CD14-positive monocyte (primary cell): ENCODE data around the gene PGA5. TPM values are rescaled to one million over a fixed set of nuclear protein-coding genes. Genes with fewer than 3 reads are reported as not detected.

Source experiments
- DNase-seq, 3 donors: peaks; one replicate each; pipeline ENCODE4 v3.0.0-alpha.2; 2011 to 2022
- H2AFZ ChIP-seq: 2 replicates; pipeline ENCODE4 v1.6.0; 2012; ENCODE audit warnings: mild to moderate bottlenecking, low read depth, low read length, inconsistent platforms; ENCODE audit not compliant: insufficient read depth, poor library complexity, severe bottlenecking
- H3K27ac ChIP-seq, 2 donors: 1 replicate in 1 of 2; 2 replicates in 1 of 2; pipeline ENCODE4 v1.5.1; 2012 to 2013; ENCODE audit warnings: low read length in 2 of 2, control low read depth in 1 of 2, inconsistent platforms in 1 of 2, low read depth in 1 of 2, mild to moderate bottlenecking in 1 of 2
- H3K27me3 ChIP-seq, 2 donors: one replicate each; pipeline versions ENCODE4 v1.6.0 to v1.6.1; 2011 to 2013; ENCODE audit warnings: low read length in 2 of 2; ENCODE audit not compliant: control insufficient read depth in 2 of 2, insufficient read depth in 2 of 2
- H3K36me3 ChIP-seq, 2 donors: replicated peaks in 1 of 2; 1 replicate in 1 of 2; 2 replicates in 1 of 2; pipeline versions ENCODE4 v1.5.1 to v1.6.1; 2012 to 2013; ENCODE audit warnings: low read length in 2 of 2, control low read depth in 1 of 2, inconsistent platforms in 1 of 2, mild to moderate bottlenecking in 1 of 2; ENCODE audit not compliant: insufficient read depth in 2 of 2, control insufficient read depth in 1 of 2
- H3K4me1 ChIP-seq, 2 donors: 1 replicate in 1 of 2; 2 replicates in 1 of 2; pipeline versions ENCODE4 v1.5.1 to v1.6.1; 2012 to 2013; ENCODE audit warnings: low read length in 2 of 2, control low read depth in 1 of 2, inconsistent platforms in 1 of 2, mild to moderate bottlenecking in 1 of 2, moderate library complexity in 1 of 2; ENCODE audit not compliant: insufficient read depth in 2 of 2, control insufficient read depth in 1 of 2
- H3K4me2 ChIP-seq: replicated peaks from 2 replicates; pipeline ENCODE3; 2012; ENCODE audit warnings: low read length, moderate library complexity, mild to moderate bottlenecking; ENCODE audit not compliant: poor library complexity, severe bottlenecking; ENCODE audit errors: extremely low read depth
- H3K4me3 ChIP-seq, 3 experiments: fragments of 200-600 bp in 1 of 3; sonication (generic) in 1 of 3; replicated peaks in 1 of 3; 1 replicate in 2 of 3; 2 replicates in 1 of 3; pipeline ENCODE4 v1.5.1; 2011 to 2013; ENCODE audit warnings: low read length in 3 of 3, mild to moderate bottlenecking in 3 of 3, control low read depth in 2 of 3, low read depth in 2 of 3, inconsistent platforms in 1 of 3, moderate library complexity in 1 of 3
- H3K79me2 ChIP-seq: 2 replicates; pipeline ENCODE4 v1.6.0; 2012; ENCODE audit warnings: mild to moderate bottlenecking, control low read depth, inconsistent platforms, low read length, moderate library complexity; ENCODE audit not compliant: insufficient read depth
- H3K9ac ChIP-seq: 2 replicates; pipeline ENCODE4 v1.6.0; 2017; ENCODE audit warnings: low read length, mild to moderate bottlenecking; ENCODE audit not compliant: insufficient read depth, poor library complexity, severe bottlenecking
- H3K9me3 ChIP-seq, 2 donors: replicated peaks in 1 of 2; 1 replicate in 1 of 2; 2 replicates in 1 of 2; pipeline versions ENCODE4 v1.5.1 to v1.6.1; 2012 to 2013; ENCODE audit warnings: low read length in 2 of 2, control low read depth in 1 of 2; ENCODE audit not compliant: control insufficient read depth in 1 of 2, insufficient read depth in 1 of 2
- H4K20me1 ChIP-seq: 2 replicates; pipeline ENCODE4 v1.6.0; 2012; ENCODE audit warnings: mild to moderate bottlenecking, low read length, control low read depth, moderate library complexity; ENCODE audit not compliant: insufficient read depth
- H3K27ac Mint-ChIP-seq, 7 donors: one replicate each; pipeline ENCODE4 v1.8.0; 2020; ENCODE audit warnings: mild to moderate bottlenecking in 7 of 7, mixed read lengths in 7 of 7, moderate library complexity in 6 of 7, inconsistent platforms in 2 of 7
- H3K27me3 Mint-ChIP-seq, 3 donors: one replicate each; pipeline ENCODE4 v1.8.0; 2021 to 2022; ENCODE audit warnings: low read depth in 3 of 3, mild to moderate bottlenecking in 3 of 3, mixed read lengths in 3 of 3, moderate library complexity in 3 of 3, inconsistent platforms in 1 of 3
- H3K36me3 Mint-ChIP-seq, 2 donors: one replicate each; pipeline ENCODE4 v1.8.0; 2020; ENCODE audit warnings: mixed read lengths in 2 of 2, inconsistent platforms in 1 of 2, mild to moderate bottlenecking in 1 of 2
- H3K4me1 Mint-ChIP-seq: one replicate; pipeline ENCODE4 v1.8.0; 2020; ENCODE audit warnings: mild to moderate bottlenecking, mixed read lengths
- H3K4me3 Mint-ChIP-seq, 2 donors: one replicate each; pipeline ENCODE4 v1.8.0; 2020; ENCODE audit warnings: mild to moderate bottlenecking in 2 of 2, mixed read lengths in 2 of 2, moderate library complexity in 1 of 2
- H3K9me3 Mint-ChIP-seq, 7 donors: one replicate each; pipeline ENCODE4 v1.8.0; 2020 to 2022; ENCODE audit warnings: mixed read lengths in 7 of 7, mild to moderate bottlenecking in 6 of 7, moderate library complexity in 6 of 7, inconsistent platforms in 2 of 7
- CTCF ChIP-seq: fragments of 200-600 bp; IDR thresholded peaks from one replicate; pipeline ENCODE4 v1.8.0; 2022; ENCODE audit warnings: antibody characterized with exemption, mild to moderate bottlenecking
- WGBS: methylation state at CpG from one replicate; pipeline ENCODE4 v1.1.5; 2013; ENCODE audit warnings: missing lambda C conversion rate; ENCODE audit not compliant: insufficient coverage; 5-methylcytosine and 5-hydroxymethylcytosine counted together
- intact Hi-C, 2 donors: fragments of 100-400 bp; cut with micrococcal nuclease; formaldehyde crosslinking; loops; one replicate each; pipeline versions ENCODE4 v1.15.0 to v1.15.1; 2023
- polyA plus RNA-seq, 3 donors: library from polyadenylated mRNA; depleted of rRNA in 1 of 3; unstranded in 2 of 3; stranded (reverse) in 1 of 3; fragments of 300-500 nt in 2 of 3; fragments of >200 nt in 1 of 3; fragmentation: Illumina TruSeq in 2 of 3; gene quantifications; 1 replicate in 2 of 3; 2 replicates in 1 of 3; pipeline ENCODE4 v1.2.3, GENCODE V29; 2012 to 2021

Gene PGA5
- polyA plus RNA-seq, 3 donors: 1.0 to 3.6 (median 2.0) TPM

GRCh38 chr11:61293867-61294716, 53.1 kb downstream of the PGA5 start:
- peaks cover 22 to 25% of the 10 kb centered on the region in 2 donors for H3K4me1 ChIP-seq
- WGBS: under 1% methylated on average over 60 of the region's 60 CpGs
- peak overlapping the region; percentile 79 for H3K4me2 ChIP-seq
- peak overlapping the region in 1 of 7 donors; percentile 33 for H3K27ac Mint-ChIP-seq
- H3K9me3 Mint-ChIP-seq: peaks cover 0 to 7% (median 4%) of the 10 kb centered on the region in 7 donors
- peak overlapping the region; percentile 76 to 91 for H3K4me3 Mint-ChIP-seq
- H3K36me3 ChIP-seq: peaks cover 3 to 17% of the 10 kb centered on the region in 2 donors
- H3K4me3 ChIP-seq: peak overlapping the region; percentile 20 to 73 (median 27)
- peak overlapping the region; percentile 67 for H3K9ac ChIP-seq
- peaks cover 29% of the 10 kb centered on the region for H3K4me1 Mint-ChIP-seq
- H3K27me3 Mint-ChIP-seq: peaks cover 43 to 53% (median 46%) of the 10 kb centered on the region in 3 donors
- intact Hi-C loops: no loop called here
- no peak for TF ChIP-seq CTCF
- peak in 2 of 3 donors; percentile 4 to 25 for DNase-seq
- H3K79me2 ChIP-seq: no peaks in the 10 kb centered on the region
- H4K20me1 ChIP-seq: peaks cover 4% of the 10 kb centered on the region
- no peaks in the 10 kb centered on the region for H3K9me3 ChIP-seq
- peak overlapping the region; percentile 61 for H2AFZ ChIP-seq
- peaks cover 20 to 44% of the 10 kb centered on the region in 2 donors for H3K27me3 ChIP-seq
- peaks cover 26% of the 10 kb centered on the region in 2 donors for H3K36me3 Mint-ChIP-seq
- H3K27ac ChIP-seq: no peak overlapping the region

GRCh38 chr11:61294717-61295595, 54.0 kb downstream of the PGA5 start, which contains the start of gene VWCE:
TSS of gene VWCE (minus strand) at chr11:61295316. CDS start at chr11:61295037, 279 bp downstream.
- Histone ChIP-seq H3K27me3 (peaks cover 20 to 44% of the 10 kb centered on the region in 2 donors), H3K4me2 (peak within 1 kb of the TSS; percentile 79), H3K4me3 (peak within 1 kb of the TSS; percentile 20 to 73 (median 27)), H3K27ac (no peak within 1 kb of the TSS), H3K9ac (peak within 1 kb of the TSS; percentile 67), H3K9me3 (no peaks in the 10 kb centered on the region), H2AFZ (peak within 1 kb of the TSS; percentile 61), H3K36me3 (peaks cover 11 to 26% of the 10 kb centered on the region in 2 donors), H4K20me1 (peaks cover 4% of the 10 kb centered on the region), H3K79me2 (no peaks in the 10 kb centered on the region), H3K4me1 (peaks cover 22 to 25% of the 10 kb centered on the region in 2 donors)
- Mint-ChIP-seq H3K9me3 (peaks cover 0 to 7% (median 4%) of the 10 kb centered on the region in 7 donors), H3K4me1 (peaks cover 29% of the 10 kb centered on the region), H3K27me3 (peaks cover 43 to 53% (median 46%) of the 10 kb centered on the region in 3 donors), H3K36me3 (peaks cover 33 to 35% of the 10 kb centered on the region in 2 donors), H3K4me3 (peak within 1 kb of the TSS; percentile 76 to 91), H3K27ac (peak within 1 kb of the TSS in 1 of 7 donors; percentile 33)
- DNase-seq: peak; percentile 18 to 41 (median 21)
- under 1% methylated on average over 91 of the region's 97 CpGs for WGBS
- TF ChIP-seq CTCF: no peak
- intact Hi-C loops: no loop called here
